ENCODE results near the gene SARDH.

DNA sequence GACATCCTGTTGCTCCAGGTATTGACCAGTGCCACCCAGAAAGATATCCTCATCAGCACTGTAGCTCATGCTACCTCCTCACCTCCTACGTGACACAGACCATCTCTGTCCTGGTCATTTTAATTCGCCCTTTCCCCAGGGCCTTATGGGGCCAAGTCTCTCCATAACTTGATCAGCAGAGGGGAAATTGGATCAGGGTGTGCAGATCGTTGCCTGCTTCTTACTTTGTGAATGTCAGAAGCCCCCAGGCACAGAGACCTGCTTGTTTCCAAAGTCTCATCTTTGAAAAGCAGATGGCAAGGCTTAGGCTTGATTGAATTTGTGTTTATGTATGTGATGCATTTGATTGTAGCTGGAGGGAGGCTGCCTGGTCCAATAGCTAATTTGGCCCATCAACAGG, 110.8 kb downstream of the SARDH start:
- TF ChIP-seq, protein P1, sequence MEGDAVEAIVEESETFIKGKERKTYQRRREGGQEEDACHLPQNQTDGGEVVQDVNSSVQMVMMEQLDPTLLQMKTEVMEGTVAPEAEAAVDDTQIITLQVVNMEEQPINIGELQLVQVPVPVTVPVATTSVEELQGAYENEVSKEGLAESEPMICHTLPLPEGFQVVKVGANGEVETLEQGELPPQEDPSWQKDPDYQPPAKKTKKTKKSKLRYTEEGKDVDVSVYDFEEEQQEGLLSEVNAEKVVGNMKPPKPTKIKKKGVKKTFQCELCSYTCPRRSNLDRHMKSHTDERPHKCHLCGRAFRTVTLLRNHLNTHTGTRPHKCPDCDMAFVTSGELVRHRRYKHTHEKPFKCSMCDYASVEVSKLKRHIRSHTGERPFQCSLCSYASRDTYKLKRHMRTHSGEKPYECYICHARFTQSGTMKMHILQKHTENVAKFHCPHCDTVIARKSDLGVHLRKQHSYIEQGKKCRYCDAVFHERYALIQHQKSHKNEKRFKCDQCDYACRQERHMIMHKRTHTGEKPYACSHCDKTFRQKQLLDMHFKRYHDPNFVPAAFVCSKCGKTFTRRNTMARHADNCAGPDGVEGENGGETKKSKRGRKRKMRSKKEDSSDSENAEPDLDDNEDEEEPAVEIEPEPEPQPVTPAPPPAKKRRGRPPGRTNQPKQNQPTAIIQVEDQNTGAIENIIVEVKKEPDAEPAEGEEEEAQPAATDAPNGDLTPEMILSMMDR (IDR thresholded peaks at IDR 0.05): no peak
- no peak for TF ChIP-seq POLR2A (IDR thresholded peaks at IDR 0.05)

Data from esophagus squamous epithelium (tissue), 4 donors.